GM19468 (cell line): Measurements from ENCODE around the gene FPR3.
"Not testable (repeated sequence)": the region's sequence is repeated elsewhere in the genome, so short reads cannot be mapped to it uniquely, and the experiment has no call there.

Experiments used
- ATAC-seq: cut with Tn5 transposase; IDR thresholded peaks from one replicate; pipeline ENCODE4 v1.9.1; 2021; ENCODE audit warnings: mild to moderate bottlenecking, moderate library complexity, moderate number of reproducible peaks; ENCODE audit not compliant: unreplicated experiment; ENCODE audit errors: extremely low read depth

Gene FPR3, protein sequence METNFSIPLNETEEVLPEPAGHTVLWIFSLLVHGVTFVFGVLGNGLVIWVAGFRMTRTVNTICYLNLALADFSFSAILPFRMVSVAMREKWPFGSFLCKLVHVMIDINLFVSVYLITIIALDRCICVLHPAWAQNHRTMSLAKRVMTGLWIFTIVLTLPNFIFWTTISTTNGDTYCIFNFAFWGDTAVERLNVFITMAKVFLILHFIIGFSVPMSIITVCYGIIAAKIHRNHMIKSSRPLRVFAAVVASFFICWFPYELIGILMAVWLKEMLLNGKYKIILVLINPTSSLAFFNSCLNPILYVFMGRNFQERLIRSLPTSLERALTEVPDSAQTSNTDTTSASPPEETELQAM

GRCh38 chr19:51794885-51795490 is at the start of gene FPR3:
FPR3 (plus strand) TSS chr19:51795157; CDS start chr19:51823749, 28,592 bp downstream.
- ATAC-seq: no peak

GRCh38 chr19:51746731-51747130 is 48.2 kb upstream of the FPR3 start:
- ATAC-seq: no peak

DNA sequence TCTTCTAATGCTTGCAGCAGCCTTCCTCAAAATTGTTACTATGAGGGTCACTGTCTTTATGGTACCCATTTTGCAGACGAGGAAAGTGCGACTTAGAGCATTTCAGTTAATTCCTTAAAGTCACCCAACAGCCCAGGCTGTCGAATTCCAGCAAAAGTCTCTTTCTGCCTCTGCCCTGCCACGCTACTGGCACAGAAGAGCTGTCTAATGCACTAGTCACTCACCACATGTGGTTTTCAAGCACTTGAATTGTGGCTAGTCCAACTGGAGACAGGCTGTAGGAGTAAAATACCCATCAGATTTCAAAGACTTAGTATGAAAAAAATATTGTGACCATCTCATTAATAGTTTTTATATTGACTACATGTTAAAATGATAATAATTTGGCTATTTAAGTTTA is 45.0 kb upstream of the FPR3 start:
- no peak for ATAC-seq

DNA sequence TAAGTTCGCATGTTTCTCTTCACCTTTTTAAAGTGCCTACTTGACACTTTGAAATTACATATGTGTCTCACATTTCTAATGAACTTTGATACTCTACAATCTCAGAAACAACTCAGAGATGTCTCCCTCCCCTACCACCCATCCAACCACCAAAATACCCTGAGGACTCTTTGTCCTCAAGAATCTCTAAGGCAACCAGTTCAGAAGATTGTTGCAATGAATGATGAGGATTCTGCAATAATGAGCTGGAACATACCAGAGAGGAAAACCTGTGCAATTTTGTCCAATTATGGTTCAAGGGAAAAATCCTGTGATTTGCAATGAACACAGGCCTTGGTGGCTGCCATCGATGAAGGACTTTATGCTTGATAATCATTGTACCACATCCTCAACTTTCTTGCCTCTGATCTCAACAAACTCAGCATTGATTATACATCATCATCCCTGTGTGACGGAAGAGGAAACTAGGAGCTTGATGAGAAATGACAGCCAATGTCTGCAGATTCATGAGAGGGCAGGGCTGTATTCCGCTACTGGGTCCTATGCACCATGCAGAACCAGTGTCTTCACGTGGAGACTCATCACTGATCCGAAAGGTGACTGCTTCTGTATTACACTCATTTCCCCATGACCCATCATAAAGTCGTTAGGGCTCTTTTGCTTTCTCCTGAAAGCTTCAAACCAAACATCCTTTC is 44.4 kb upstream of the FPR3 start:
- ATAC-seq: no peak

DNA sequence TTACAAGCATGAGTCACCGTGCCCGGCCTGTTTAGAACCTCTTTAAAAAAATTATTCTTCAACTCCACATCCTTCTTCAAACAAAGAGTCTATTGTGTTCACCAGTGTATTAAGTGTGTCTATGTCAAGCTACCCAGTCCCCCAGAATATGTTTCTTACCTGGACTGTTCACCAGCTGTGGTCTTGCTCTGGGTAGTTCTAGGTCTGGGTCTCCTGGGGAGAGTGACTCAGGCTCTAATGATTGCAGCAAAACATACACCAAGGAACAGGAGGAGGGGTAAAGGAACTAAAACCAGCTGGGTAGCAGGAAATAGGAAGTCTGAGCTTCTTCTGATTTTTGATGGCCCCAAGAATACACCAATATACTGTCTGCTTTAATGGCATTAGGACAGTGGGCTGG is 43.3 kb upstream of the FPR3 start, which contains the start of gene FPR1:
TSS of gene FPR1 (minus strand) at position 224 of the 400 bp plus-strand sequence. CDS start 4,884 bp downstream, outside the sequence.
- no peak for ATAC-seq

DNA sequence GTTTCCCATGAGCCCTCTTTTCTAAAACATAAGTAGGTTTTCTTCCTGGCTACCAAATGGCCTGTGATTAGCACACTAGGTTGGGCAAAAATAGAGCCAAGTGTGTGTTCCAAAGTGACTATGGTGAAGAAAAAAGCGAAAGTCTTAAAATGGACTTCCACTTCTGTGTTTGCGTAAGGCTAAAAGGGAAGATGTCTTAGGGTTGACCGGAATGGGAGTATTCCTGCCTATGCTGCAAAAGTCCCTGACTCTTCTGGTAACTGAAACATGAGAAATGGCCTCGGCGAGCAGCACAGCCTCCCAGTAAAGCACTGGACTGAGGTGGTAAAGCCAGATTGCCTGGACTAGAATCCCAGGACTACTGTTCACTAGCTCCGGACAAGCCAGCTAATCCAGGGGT is 40.8 kb upstream of the FPR3 start:
- no peak for ATAC-seq

- no peak for ATAC-seq
These were observed 40.2 kb upstream of the FPR3 start for GRCh38 chr19:51754770-51755169.

- no peak for ATAC-seq
These were observed 39.4 kb upstream of the FPR3 start for GRCh38 chr19:51755571-51755970.

GRCh38 chr19:51760697-51761356 is 34.1 kb upstream of the FPR3 start, which contains the start of gene FPR2:
FPR2 (plus strand) TSS chr19:51761180; CDS start chr19:51768659, 7,479 bp downstream.
- no peak for ATAC-seq

DNA sequence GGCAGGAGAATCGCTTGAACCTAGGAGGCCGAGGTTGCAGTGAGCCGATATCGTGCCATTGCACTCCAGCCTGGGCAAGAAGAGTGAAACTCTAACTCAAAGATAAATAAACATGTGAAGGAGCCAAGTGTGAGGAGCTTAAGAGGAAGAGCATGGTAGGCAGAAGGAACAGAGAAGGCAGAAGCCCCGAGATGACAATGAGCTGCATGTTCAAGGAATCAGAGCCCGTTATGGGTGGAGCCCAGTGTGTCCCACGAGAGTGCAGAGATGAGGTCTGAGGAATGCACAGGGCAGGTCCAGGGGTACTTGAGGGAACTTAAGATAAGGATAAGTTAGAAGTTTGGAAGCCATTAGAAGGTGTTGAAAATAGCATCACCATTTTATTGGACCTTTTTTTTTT is 33.3 kb upstream of the FPR3 start:
- ATAC-seq: no peak

GRCh38 chr19:51765086-51765485 is 29.9 kb upstream of the FPR3 start:
- ATAC-seq: no peak

DNA sequence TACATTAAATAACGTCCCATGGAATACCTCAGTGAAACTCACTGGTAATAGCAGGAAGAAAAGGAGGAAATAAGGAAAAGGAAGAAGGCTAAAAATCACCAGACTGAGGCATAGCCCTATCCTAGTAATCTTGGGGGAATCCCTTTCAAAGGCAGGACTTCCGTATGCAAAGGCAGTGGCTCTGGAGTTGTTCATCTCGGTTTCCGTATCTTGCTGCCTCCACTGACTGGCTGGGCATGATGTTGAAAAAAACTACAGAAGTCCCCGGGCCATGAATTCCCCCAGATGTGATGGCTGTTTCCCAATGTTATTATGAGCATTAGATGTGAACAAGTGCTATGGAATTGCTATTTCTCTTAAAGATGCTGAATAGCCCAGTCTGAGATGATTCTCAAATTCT is 28.5 kb upstream of the FPR3 start:
- ATAC-seq: no peak

- ATAC-seq: no peak
These were observed 23.4 kb upstream of the FPR3 start for GRCh38 chr19:51771376-51772130.

DNA sequence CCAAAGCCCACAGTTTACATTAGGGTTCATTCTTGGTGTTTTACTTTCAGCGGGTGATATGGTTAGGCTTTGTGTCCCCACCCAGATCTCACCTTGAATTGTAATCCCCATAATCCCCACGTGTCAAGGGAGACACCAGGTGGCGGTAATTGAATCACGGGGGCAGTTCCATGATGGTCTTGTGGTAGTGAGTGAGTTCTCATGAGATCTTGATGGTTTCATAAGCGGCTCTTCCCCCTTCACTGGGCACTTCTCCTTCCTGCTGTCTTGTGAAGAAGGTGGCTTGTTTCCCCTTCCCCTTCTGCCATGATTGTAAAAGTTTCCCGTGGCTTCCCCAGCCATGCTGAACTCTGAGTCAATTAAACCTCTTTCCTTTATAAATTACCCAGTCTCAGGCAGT is 22.0 kb upstream of the FPR3 start:
- no peak for ATAC-seq

- ATAC-seq: not testable (repeated sequence)
These were observed 18.4 kb upstream of the FPR3 start for GRCh38 chr19:51776561-51776960.

GRCh38 chr19:51777570-51778462 is 17.1 kb upstream of the FPR3 start:
- ATAC-seq: no peak

DNA sequence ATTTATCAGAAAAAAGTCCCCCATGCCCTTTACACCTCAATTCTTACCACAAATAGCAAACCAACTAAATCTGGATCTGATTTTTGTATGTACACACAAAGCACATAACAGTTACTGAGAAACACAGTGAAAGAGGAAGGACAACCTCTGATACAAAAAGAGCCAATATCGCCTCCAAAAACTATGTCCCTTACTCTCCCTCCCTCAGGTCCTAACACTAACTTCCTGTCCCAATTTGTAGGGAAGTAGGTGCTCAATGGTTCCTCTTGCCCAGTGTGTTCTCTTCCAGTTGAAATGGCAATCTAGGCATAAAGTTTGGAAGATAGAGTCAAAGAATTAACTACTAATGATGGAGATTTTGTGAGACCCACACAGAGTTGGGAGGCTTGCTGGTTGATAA is 15.8 kb upstream of the FPR3 start:
- ATAC-seq: no peak

DNA sequence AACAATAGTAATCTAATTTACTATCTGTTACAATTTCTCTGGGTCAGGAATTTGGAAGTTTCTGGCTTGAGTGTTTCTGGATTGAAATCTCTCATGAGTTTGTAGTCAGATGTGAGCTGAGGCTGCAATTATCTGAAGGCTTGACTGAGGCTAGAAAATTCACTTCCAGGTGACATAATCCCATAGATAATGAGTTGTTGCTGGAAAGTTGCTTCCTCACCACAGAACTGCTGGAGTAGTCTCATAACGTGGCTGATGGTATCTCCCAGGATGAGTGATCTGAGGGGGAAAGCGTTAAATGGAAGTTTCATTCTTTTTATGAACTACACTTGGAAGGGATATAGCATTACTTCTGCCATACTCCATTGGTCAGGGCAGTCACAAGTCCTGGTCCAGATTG is 15.3 kb upstream of the FPR3 start:
- ATAC-seq: no peak

- ATAC-seq: no peak
These were observed 14.7 kb upstream of the FPR3 start for GRCh38 chr19:51780270-51780669.
